M059J (cell line): Measurements from ENCODE around the gene CELA3B. TPM values are rescaled to one million over a fixed set of nuclear protein-coding genes. Genes with fewer than 3 reads are reported as not detected.
"Not testable (repeated sequence)": the region's sequence is repeated elsewhere in the genome, so short reads cannot be mapped to it uniquely, and the experiment has no call there.

Source experiments
- DNase-seq: peaks from one replicate; pipeline ENCODE4 v3.0.0-alpha.2; 2012; ENCODE audit warnings: low read depth
- total RNA-seq: library from RNA; depleted of rRNA; stranded (reverse); fragments of >200 nt; shearing (Covaris generic); gene quantifications from 2 replicates; pipeline ENCODE4 v1.2.3, GENCODE V29; 2014

Gene CELA3B
- total RNA-seq, 1 experiment from 2014 or later = not detected

DNA sequence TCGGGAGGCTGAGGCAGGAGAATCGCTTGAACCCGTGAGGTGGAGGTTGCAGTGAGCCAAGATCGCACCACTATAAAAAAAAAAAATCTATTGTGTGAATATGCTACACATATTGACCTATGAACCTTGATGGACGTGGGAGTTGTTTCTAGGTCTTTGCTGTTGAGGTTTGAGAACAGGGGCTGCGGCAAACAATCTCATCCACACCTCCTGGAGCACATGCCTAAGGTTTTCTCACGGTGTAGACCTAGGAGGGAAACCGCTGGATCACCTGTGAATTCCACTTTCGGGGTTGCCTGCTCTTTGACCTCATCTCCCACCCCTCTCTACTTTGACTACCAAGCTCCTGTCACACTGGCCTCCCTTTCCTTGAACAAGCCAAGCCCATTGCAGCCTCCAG, 1.5 kb upstream of the CELA3B start:
- DNase-seq = not testable (repeated sequence)

DNA sequence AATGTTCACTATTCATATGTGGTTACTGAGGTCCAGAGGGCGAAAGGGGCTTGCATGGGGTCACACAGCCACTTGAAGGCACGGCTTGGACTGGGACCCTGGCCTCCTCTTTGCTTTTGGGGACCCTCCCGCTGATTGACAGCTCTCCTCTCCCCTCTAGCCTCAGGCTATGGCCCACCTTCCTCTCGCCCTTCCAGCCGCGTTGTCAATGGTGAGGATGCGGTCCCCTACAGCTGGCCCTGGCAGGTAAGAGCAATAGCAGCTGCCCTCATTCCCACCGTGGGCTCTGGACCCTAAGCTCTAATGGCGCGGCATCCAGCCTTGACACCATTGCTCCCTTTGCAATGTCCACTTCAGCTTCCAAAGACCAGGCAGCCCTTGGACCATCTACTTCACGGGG, 1.4 kb downstream of the CELA3B start:
- not testable (repeated sequence) for DNase-seq

- DNase-seq = not testable (repeated sequence)
Measured at GRCh38 chr1:21980515-21981220, 3.8 kb downstream of the CELA3B start.

- not testable (repeated sequence) for DNase-seq
Measured at GRCh38 chr1:21981253-21981652, 4.4 kb downstream of the CELA3B start.

- not testable (repeated sequence) for DNase-seq
Measured at GRCh38 chr1:21982122-21982521, 5.3 kb downstream of the CELA3B start.

DNA sequence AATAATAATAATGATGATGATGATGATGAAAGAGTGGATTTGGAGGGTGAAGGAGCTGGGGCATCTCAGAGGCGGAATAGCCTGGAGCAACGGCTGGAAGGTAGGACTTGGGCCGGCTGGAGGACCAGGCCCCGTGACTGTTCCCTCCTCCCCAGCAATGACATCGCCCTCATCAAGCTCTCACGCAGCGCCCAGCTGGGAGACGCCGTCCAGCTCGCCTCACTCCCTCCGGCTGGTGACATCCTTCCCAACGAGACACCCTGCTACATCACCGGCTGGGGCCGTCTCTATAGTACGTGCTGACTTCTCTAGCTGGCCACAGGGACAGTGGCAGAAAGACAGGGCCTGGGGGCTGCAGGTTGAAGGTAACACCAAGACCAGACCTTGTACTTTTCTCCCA, 6.7 kb downstream of the CELA3B start:
- DNase-seq = not testable (repeated sequence)

DNA sequence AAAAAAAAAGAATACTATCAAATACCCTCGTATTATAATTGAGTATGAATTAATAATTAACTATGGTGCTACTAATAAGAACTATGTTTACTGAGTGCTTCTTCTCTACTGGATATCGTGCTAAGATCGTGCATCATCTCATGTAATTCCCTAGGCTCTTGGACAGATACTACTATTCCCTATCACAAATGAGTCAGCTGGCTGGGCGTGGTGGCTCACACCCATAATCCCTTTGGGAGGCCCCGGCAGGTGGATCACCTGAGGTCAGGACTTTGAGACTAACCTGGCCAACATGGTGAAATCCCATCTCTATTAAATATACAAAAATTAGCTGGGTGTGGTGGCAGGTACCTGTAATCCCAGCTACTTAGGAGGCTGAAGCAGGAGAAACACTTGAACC, 9.1 kb downstream of the CELA3B start:
- DNase-seq = not testable (repeated sequence)

GRCh38 chr1:21986386-21986785, 9.6 kb downstream of the CELA3B start:
- not testable (repeated sequence) for DNase-seq

DNA sequence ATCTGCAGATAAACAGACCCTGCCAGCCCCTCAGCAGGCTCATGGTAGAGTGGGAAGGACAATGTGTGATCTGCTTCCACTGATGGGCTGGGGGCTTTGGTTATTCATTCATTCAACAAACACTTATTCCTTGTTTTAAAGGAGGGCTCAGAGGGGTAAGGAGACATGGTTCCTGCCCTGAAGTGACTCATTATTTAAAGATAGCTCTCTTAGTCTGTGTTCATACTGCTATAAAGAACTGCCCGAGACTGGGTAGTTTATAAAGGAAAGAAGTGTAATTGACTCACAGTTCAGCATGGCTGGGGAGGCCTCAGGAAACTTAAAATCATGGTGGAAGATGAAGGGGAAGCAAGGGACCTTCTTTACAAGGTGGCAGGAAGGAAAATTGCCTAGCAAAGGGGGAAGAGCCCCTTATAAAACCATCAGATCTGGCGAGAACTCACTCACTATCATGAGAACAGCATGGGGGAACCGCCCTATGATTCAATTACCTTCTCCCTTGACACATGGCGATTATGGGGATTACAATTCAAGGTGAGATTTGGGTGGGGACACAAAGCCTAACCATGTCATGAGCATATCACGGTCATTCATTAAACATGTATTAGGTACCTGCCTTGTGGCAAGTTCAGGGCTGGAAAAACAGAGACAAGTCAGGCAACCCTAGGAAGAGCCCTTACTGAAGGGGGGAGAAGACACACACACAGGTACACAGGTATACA, 13.0 kb downstream of the CELA3B start:
- not testable (repeated sequence) for DNase-seq

DNA sequence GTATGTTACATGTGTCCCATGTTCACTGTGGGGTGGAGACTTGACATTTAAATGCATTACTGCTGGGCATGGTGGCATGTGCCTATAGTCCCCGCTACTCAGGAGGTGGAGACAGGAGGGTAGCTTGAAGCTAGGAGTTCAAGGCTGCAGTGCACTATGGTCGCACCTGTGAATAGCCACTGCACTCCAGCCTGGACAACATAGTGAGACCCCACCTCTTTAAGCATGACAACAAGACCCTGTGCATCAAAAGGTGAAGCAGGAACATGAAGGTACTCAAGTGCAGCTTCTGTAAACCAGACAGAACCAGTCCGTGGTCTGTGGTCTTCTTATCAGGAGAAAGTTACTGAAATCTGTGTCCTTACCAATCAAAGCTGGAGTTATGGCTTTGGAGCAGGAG, 15.4 kb downstream of the CELA3B start:
- DNase-seq = not testable (repeated sequence)

DNA sequence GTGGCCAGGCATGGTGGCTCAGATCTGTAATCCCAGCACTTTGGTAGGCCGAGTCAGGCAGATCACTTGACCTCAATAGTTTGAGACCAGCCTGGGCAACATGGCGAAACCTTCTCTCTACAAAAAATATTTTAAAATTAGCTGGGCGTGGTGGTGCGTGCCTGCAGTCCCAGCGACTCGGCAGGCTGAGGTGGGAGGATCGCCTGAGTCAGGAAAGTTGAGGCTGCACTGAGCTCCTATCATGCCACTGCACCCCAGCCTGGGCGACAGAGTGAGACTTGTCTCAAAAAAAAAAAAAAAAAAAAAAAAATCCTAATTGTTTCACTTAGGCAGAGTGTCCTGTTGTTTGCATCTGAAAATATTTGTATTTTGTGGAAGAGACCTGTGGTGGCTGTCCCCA, 17.9 kb downstream of the CELA3B start:
- not testable (repeated sequence) for DNase-seq

DNA sequence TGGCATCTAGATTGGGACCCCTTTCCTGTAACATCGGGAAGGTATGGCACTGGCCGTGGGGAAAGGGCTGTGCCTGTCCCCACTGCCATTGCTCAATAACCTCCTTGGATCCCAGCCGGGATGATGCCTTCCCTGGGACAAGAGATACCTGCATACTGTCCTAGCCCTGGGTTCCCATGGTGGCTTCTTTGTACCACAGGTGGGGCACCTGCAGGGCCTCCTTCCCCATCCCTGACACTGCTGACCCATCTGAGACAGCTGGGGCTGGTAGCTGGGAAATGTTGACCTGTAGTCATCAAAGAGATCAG, 19.8 kb downstream of the CELA3B start:
- not testable (repeated sequence) for DNase-seq

DNA sequence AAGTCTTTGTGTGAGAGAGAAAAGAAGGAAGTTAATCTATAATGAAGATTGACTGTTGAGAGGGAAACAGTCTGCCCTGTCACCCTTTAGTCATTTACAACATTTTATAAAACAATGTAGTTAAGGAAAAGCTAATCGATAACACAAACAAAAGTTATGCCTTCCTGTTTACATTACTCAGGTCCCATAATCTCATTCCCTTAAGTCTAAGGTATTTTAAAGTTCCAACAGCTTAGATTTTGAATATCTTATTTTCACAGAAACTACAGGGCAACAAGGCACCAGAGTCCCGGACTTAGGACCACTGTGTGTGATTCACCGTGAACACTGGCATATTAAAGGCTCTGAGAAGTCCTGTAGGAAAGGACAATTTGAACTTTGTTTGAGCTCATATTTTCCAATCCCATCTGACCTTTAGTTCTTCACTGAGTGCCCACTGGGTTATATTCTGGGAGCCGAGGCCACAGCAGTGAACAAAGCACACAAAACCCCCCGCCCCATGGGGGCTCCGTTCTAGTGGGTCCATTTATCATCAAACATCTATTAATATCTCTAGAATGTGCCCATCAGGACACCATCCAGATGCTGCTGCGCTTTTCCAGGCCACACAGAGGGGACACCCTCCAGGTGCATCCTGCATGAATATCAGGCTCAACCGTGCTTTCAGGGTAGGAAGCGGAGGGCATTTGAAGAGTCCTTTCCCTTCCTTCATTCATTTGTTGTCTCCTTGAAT, 21.2 kb downstream of the CELA3B start:
- DNase-seq = peak; percentile 27

DNA sequence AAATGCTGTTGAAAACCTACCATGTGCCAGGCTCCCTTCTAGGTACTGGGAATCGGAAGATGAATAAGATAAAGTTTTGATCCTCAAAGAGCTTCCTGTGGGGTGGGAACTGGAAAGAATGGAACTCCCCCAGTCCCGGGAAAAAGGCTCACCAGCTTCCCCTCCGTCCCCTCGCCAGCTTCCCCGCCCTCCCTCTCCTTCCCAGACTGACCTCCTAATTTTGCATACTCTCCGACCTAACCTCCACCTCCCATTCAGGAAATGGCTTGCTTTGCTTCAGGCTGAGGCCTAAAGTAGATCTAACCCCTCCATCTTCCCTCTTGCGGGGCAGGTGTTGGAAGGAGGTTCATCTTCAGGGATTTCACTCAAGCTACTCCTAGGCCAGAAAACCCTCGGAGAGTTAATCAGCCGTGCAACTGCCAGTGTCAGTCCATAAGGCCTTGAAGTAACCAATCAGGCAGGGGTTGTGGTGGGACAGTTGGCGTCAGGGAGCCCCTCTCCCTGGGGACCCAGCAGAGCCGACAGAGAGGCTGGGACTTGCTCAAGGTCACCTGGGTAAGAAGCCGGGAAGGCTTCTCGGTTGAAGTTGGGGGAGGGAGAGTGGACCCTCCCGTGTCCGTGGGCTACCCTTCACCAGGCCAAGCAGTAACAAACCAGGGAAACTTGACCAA, 21.9 kb downstream of the CELA3B start:
- DNase-seq = not testable (repeated sequence)

DNA sequence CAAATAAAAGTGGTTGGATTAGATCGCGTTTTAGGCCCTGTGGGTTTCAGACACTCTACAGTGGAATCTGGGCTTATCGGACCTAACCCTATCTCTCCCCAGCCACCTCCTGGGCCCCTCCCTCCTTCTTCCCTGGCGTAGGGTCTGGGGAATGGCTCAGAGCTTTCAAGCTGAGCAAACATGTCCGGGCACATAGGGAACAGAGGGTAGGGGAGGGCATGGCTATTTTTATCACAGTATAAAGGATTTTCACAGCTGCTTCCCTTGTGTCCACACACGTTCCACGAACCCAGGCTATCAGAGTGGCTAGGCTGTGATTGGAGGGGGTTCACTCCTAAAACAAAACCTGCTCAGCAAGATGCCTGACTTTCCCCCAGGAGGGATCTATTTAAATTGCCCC, 22.8 kb downstream of the CELA3B start:
- not testable (repeated sequence) for DNase-seq

GRCh38 chr1:22001409-22001808, 24.6 kb downstream of the CELA3B start, which contains the start of gene CELA3A:
Gene CELA3A, plus strand, starts transcription at chr1:22001657. Its CDS starts 18 bp downstream, at chr1:22001675.
- DNase-seq = no peak

DNA sequence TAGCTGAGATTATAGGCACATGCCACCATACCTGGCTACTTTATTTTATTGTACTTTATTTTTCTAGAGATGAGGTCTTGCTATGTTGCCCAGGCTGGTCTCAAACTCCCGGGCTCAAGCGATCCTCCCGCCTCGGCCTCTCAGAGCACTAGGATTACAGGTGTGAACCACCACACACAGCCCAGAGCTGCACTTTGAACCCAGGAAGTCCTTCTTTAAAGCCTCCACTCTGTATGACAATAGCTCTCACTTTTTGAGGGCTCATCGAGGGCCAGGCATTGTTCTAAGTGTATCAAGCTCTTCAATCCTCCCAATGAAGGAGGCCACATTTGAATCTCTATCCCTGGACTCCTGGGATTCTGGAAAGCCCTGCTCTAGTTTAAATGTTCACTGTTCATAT, 25.6 kb downstream of the CELA3B start:
- not testable (repeated sequence) for DNase-seq

DNA sequence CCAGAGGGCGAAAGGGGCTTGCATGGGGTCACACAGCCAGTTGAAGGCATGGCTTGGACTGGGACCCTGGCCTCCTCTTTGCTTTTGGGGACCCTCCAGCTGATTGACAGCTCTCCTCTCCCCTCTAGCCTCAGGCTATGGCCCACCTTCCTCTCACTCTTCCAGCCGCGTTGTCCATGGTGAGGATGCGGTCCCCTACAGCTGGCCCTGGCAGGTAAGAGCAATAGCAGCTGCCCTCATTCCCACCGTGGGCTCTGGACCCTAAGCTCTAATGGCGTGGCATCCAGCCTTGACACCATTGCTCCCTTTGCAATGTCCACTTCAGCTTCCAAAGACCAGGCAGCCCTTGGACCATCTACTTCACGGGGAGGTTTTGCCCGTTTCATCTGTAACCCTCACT, 26.1 kb downstream of the CELA3B start:
- not testable (repeated sequence) for DNase-seq

DNA sequence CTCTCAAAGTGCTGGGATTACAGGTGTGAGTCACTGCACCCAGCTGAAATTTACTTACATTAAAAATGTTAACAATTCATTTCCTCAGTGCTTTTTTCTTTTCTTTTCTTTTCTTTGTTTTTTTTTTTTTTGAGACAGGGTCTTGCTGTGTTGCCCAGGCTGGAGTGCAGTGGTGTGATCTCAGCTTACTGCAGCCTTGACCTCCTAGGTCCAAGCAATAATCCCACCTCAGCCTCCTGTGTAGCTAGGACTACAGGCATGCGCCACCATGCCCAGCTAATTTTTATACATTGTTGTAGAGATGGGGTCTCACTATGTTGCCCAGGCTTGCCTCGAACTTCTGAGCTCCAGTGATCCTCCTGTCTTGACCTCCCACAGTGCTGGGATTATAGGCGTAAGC, 27.1 kb downstream of the CELA3B start:
- not testable (repeated sequence) for DNase-seq

- DNase-seq = peak; percentile 48
Measured at GRCh38 chr1:22005261-22006149, 28.7 kb downstream of the CELA3B start.

GRCh38 chr1:22006736-22007135, 29.9 kb downstream of the CELA3B start:
- DNase-seq = not testable (repeated sequence)
